Thyroid gland (tissue), 4 donors: ENCODE data around the gene WFIKKN1. TPM values are rescaled to one million over a fixed set of nuclear protein-coding genes. Genes with fewer than 3 reads are reported as not detected.

Experiments used
- DNase-seq, 2 donors: peaks; one replicate each; pipeline ENCODE4 v3.0.0-alpha.2; 2019
- H3K27ac ChIP-seq, 3 donors: fragments of 200-600 bp; sonication (generic); 1 replicate in 2 of 3; 2 replicates in 1 of 3; pipeline ENCODE4 v1.5.1; 2016 to 2019; ENCODE audit warnings: mild to moderate bottlenecking in 1 of 3, moderate library complexity in 1 of 3
- H3K27me3 ChIP-seq: fragments of 200-600 bp; sonication (generic); one replicate; pipeline ENCODE4 v1.5.1; 2019
- H3K36me3 ChIP-seq, 2 donors: fragments of 200-600 bp; sonication (generic); one replicate each; pipeline ENCODE4 v1.5.1; 2016 to 2019
- H3K4me1 ChIP-seq, 2 donors: fragments of 200-600 bp; sonication (generic); one replicate each; pipeline ENCODE4 v1.5.1; 2017 to 2019
- H3K4me3 ChIP-seq, 3 donors: fragments of 200-600 bp; sonication (generic); replicated peaks in 1 of 3; 1 replicate in 2 of 3; 2 replicates in 1 of 3; pipeline ENCODE4 v1.5.1; 2016; ENCODE audit warnings: mild to moderate bottlenecking in 1 of 3
- H3K9me3 ChIP-seq: fragments of 200-600 bp; sonication (generic); one replicate; pipeline ENCODE4 v1.5.1; 2017
- CTCF ChIP-seq, 6 experiments: fragments of 200-600 bp in 3 of 6; fragments of 450-650 bp in 3 of 6; sonication (generic) in 3 of 6; IDR thresholded peaks; one replicate each; pipeline ENCODE4 v1.5.1; 2016 to 2019; ENCODE audit warnings: antibody characterized with exemption in 6 of 6, mild to moderate bottlenecking in 2 of 6, inconsistent platforms in 1 of 6, moderate library complexity in 1 of 6
- POLR2A ChIP-seq, 2 donors: fragments of 450-650 bp; IDR thresholded peaks; one replicate each; pipeline ENCODE4 v1.6.1; 2017; ENCODE audit warnings: antibody characterized with exemption in 2 of 2, mild to moderate bottlenecking in 2 of 2, moderate library complexity in 1 of 2
- WGBS, 2 donors: methylation state at CpG; one replicate each; pipeline ENCODE4 v1.1.5; 2017; 5-methylcytosine and 5-hydroxymethylcytosine counted together
- intact Hi-C: fragments of 100-400 bp; cut with DNase I; formaldehyde crosslinking; loops from one replicate; pipeline ENCODE4 v1.15.1; 2023
- total RNA-seq, 4 donors: library from RNA; depleted of rRNA; stranded (reverse); fragments of >200 nt; gene quantifications; one replicate each; pipeline ENCODE4 v1.2.3, GENCODE V29; 2016

Gene WFIKKN1
- total RNA-seq, 4 donors from 2014 or later = 0.13 to 1.8 (median 0.77) TPM

GRCh38 chr16:609316-609715 is 21.5 kb upstream of the WFIKKN1 start:
- Histone ChIP-seq H3K4me3 (no peak overlapping the region), H3K36me3 (no peaks in the 10 kb centered on the region), H3K27ac (no peak overlapping the region), H3K9me3 (no peaks in the 10 kb centered on the region), H3K27me3 (no peaks in the 10 kb centered on the region), H3K4me1 (peaks cover 0 to 8% of the 10 kb centered on the region in 2 donors)
- intact Hi-C loops = no loop called here
- 88 to 95% methylated on average over 13 of the region's 13 CpGs for WGBS, 2 donors
- TF ChIP-seq CTCF (IDR thresholded peaks at IDR 0.05) (no peak), POLR2A (IDR thresholded peaks at IDR 0.05) (no peak)
- DNase-seq = no peak

GRCh38 chr16:609984-610383 is 20.8 kb upstream of the WFIKKN1 start:
- no peak overlapping the region for H3K27ac ChIP-seq
- H3K36me3 ChIP-seq = no peaks in the 10 kb centered on the region
- WGBS, 2 donors = 91 to 95% methylated on average over 11 to 14 of the region's 14 CpGs
- no peaks in the 10 kb centered on the region for H3K9me3 ChIP-seq
- H3K4me1 ChIP-seq = peaks cover 0 to 8% of the 10 kb centered on the region in 2 donors
- no peak for DNase-seq
- no peaks in the 10 kb centered on the region for H3K27me3 ChIP-seq
- intact Hi-C loops = no loop called here
- H3K4me3 ChIP-seq = no peak overlapping the region
- TF ChIP-seq CTCF (IDR thresholded peaks at IDR 0.05) (no peak), POLR2A (IDR thresholded peaks at IDR 0.05) (no peak)

- H3K9me3 ChIP-seq = no peaks in the 10 kb centered on the region
- H3K4me1 ChIP-seq = peaks cover 0 to 8% of the 10 kb centered on the region in 2 donors
- H3K4me3 ChIP-seq = no peak overlapping the region
- peak; percentile 50 to 83 (median 66) for TF ChIP-seq CTCF (IDR thresholded peaks at IDR 0.05)
- TF ChIP-seq POLR2A (IDR thresholded peaks at IDR 0.05) = no peak
- H3K27ac ChIP-seq = no peak overlapping the region
- intact Hi-C loops = no loop called here
- no peaks in the 10 kb centered on the region for H3K36me3 ChIP-seq
- no peaks in the 10 kb centered on the region for H3K27me3 ChIP-seq
- DNase-seq = peak; percentile 61 to 64
- WGBS, 2 donors = 84 to 87% methylated on average over 14 to 18 of the region's 28 CpGs
Observed at GRCh38 chr16:610513-611381, 20.0 kb upstream of the WFIKKN1 start.

- Histone ChIP-seq H3K36me3 (no peaks in the 10 kb centered on the region), H3K27me3 (no peaks in the 10 kb centered on the region), H3K27ac (no peak overlapping the region), H3K4me1 (peaks cover 0 to 8% of the 10 kb centered on the region in 2 donors), H3K4me3 (no peak overlapping the region), H3K9me3 (no peaks in the 10 kb centered on the region)
- WGBS, 2 donors = 86 to 87% methylated on average over 13 of the region's 13 CpGs
- TF ChIP-seq CTCF (IDR thresholded peaks at IDR 0.05) (no peak), POLR2A (IDR thresholded peaks at IDR 0.05) (no peak)
- no peak for DNase-seq
- intact Hi-C loops = no loop called here
Observed at GRCh38 chr16:615122-615521, 15.7 kb upstream of the WFIKKN1 start.
